SK-N-SH (cell line): ENCODE results near the gene LDLR. TPM values are rescaled to one million over a fixed set of nuclear protein-coding genes. Genes with fewer than 3 reads are reported as not detected.

Experiments
- CTCF ChIA-PET: fragments of 300-600, 350-600 bp; formaldehyde crosslinking; extraction: SDS; loops from one replicate; lab custom pipeline; 2021; lab: Yijun Ruan, JAX
- POLR2A ChIA-PET: fragments of 350-600 bp; sonication (Branson Sonifier 250); formaldehyde crosslinking; extraction: SDS; loops from one replicate; lab custom pipeline; 2020; ENCODE audit warnings: antibody characterized with exemption, inconsistent platforms; lab: Yijun Ruan, JAX
- DNase-seq: peaks from one replicate; pipeline ENCODE4 v3.0.0; 2012
- H2AFZ ChIP-seq: fragments of 200-600 bp; sonication (generic); 2 replicates; pipeline ENCODE4 v1.8.1; 2016; ENCODE audit warnings: antibody characterized with exemption, mild to moderate bottlenecking, low read depth
- H3F3A ChIP-seq: fragments of 200-600 bp; sonication (generic); replicated peaks from 2 replicates; pipeline ENCODE3; 2016; ENCODE audit warnings: antibody characterized with exemption, mild to moderate bottlenecking; ENCODE audit not compliant: insufficient read depth
- H3K27ac ChIP-seq, 2 experiments: fragments of 200-500 bp in 1 of 2; fragments of 200-600 bp in 1 of 2; sonication (Bioruptor generic) in 1 of 2; sonication (generic), shearing (Covaris generic) in 1 of 2; 2 replicates each; pipeline versions ENCODE4 v1.5.1 to v1.6.1; 2014 to 2016; ENCODE audit warnings: low read depth in 2 of 2, inconsistent platforms in 1 of 2, low read length in 1 of 2, mild to moderate bottlenecking in 1 of 2, mixed read lengths in 1 of 2
- H3K27me3 ChIP-seq: fragments of 200-600 bp; sonication (generic), shearing (Covaris generic); 2 replicates; pipeline ENCODE4 v1.6.1; 2016; ENCODE audit warnings: mixed run types; ENCODE audit not compliant: insufficient read depth
- H3K36me3 ChIP-seq, 2 experiments: fragments of 200-500 bp in 1 of 2; fragments of 200-600 bp in 1 of 2; sonication (Bioruptor generic) in 1 of 2; sonication (generic) in 1 of 2; replicated peaks in 1 of 2; 2 replicates each; pipeline versions ENCODE3 to v1.5.1; 2014 to 2016; ENCODE audit warnings: low read length in 1 of 2, mild to moderate bottlenecking in 1 of 2; ENCODE audit not compliant: insufficient read depth in 2 of 2, control insufficient read depth in 1 of 2
- H3K4me1 ChIP-seq, 2 experiments: fragments of 200-500 bp in 1 of 2; fragments of 200-600 bp in 1 of 2; sonication (Bioruptor generic) in 1 of 2; sonication (generic), shearing (Covaris generic) in 1 of 2; 2 replicates each; pipeline versions ENCODE4 v1.5.1 to v1.6.1; 2014 to 2016; ENCODE audit warnings: low read depth in 1 of 2, low read length in 1 of 2, mixed run types in 1 of 2; ENCODE audit not compliant: insufficient read depth in 2 of 2, control insufficient read depth in 1 of 2
- H3K4me2 ChIP-seq: fragments of 200-600 bp; sonication (generic), shearing (Covaris generic); 2 replicates; pipeline ENCODE4 v1.6.1; 2017; ENCODE audit warnings: mixed run types
- H3K4me3 ChIP-seq, 2 experiments: fragments of 200-500 bp in 1 of 2; fragments of 200-600 bp in 1 of 2; sonication (Bioruptor generic) in 1 of 2; sonication (generic), shearing (Covaris generic) in 1 of 2; 2 replicates each; pipeline versions ENCODE4 v1.5.1 to v1.8.1; 2014 to 2016; ENCODE audit warnings: low read depth in 2 of 2, inconsistent platforms in 1 of 2, low read length in 1 of 2, mild to moderate bottlenecking in 1 of 2, mixed read lengths in 1 of 2, moderate library complexity in 1 of 2
- H3K79me2 ChIP-seq: fragments of 200-600 bp; sonication (generic); 2 replicates; pipeline ENCODE4 v1.8.1; 2017; ENCODE audit warnings: mild to moderate bottlenecking; ENCODE audit not compliant: insufficient read depth
- H3K9ac ChIP-seq: fragments of 200-600 bp; sonication (generic); 2 replicates; pipeline ENCODE4 v1.6.1; 2017; ENCODE audit warnings: mixed run types
- H3K9me2 ChIP-seq: fragments of 200-600 bp; sonication (generic); 2 replicates; pipeline ENCODE4 v1.6.1; 2017; ENCODE audit warnings: mixed run types
- H3K9me3 ChIP-seq: fragments of 200-600 bp; sonication (generic); 2 replicates; pipeline ENCODE4 v1.6.1; 2017; ENCODE audit warnings: mixed run types, mild to moderate bottlenecking, moderate library complexity
- H4K20me1 ChIP-seq: fragments of 200-600 bp; sonication (generic); 2 replicates; pipeline ENCODE4 v1.6.1; 2017; ENCODE audit warnings: mild to moderate bottlenecking, mixed run types; ENCODE audit not compliant: insufficient read depth
- CHD2 ChIP-seq: fragments of 150-350 bp; IDR thresholded peaks from 2 replicates; pipeline ENCODE4 v1.6.1; 2018; ENCODE audit warnings: low read length; ENCODE audit not compliant: partially characterized antibody
- ELF1 ChIP-seq: IDR thresholded peaks from 2 replicates; pipeline ENCODE4 v1.4.0; 2012
- EP300 ChIP-seq, 2 experiments: IDR thresholded peaks; 2 replicates each; pipeline versions ENCODE4 v1.4.0 to v1.6.1; 2012; ENCODE audit warnings: borderline replicate concordance in 1 of 2, low read depth in 1 of 2, low read length in 1 of 2
- FOXJ3 ChIP-seq: sonication (generic); formaldehyde crosslinking; IDR thresholded peaks from 2 replicates; pipeline ENCODE4 v1.5.1; 2020; ENCODE audit warnings: mild to moderate bottlenecking, missing genetic modification reagents
- MEF2A ChIP-seq: IDR thresholded peaks from 2 replicates; pipeline ENCODE4 v1.4.0; 2012; ENCODE audit warnings: low read depth, borderline replicate concordance
- MXI1 ChIP-seq: IDR thresholded peaks from 2 replicates; pipeline ENCODE4 v1.6.1; 2012; ENCODE audit warnings: mild to moderate bottlenecking, low read depth, low read length, improper control_type of control experiment
- NRF1 ChIP-seq: IDR thresholded peaks from 2 replicates; pipeline ENCODE4 v1.6.1; 2012; ENCODE audit warnings: low read depth, mild to moderate bottlenecking, low read length
- RAD21 ChIP-seq: IDR thresholded peaks from 2 replicates; pipeline ENCODE4 v1.6.1; 2012; ENCODE audit warnings: mild to moderate bottlenecking, low read length
- RCOR1 ChIP-seq: fragments of 150-350 bp; IDR thresholded peaks from 2 replicates; pipeline ENCODE4 v1.6.1; 2017; ENCODE audit warnings: antibody characterized with exemption, low read length
- RXRA ChIP-seq: IDR thresholded peaks from 2 replicates; pipeline ENCODE4 v1.4.0; 2012; ENCODE audit warnings: low read depth, mild to moderate bottlenecking, borderline replicate concordance
- SMC3 ChIP-seq: IDR thresholded peaks from 2 replicates; pipeline ENCODE4 v1.6.1; 2012; ENCODE audit warnings: low read depth, low read length, improper control_type of control experiment
- TCF12 ChIP-seq: IDR thresholded peaks from 2 replicates; pipeline ENCODE4 v1.4.0; 2012
- TEAD4 ChIP-seq: IDR thresholded peaks from 2 replicates; pipeline ENCODE4 v1.4.0; 2012; ENCODE audit warnings: mild to moderate bottlenecking, borderline replicate concordance; ENCODE audit not compliant: insufficient read depth
- WGBS: methylation state at CpG from one replicate; pipeline ENCODE4 v1.1.6; 2017; ENCODE audit warnings: low lambda C conversion rate; 5-methylcytosine and 5-hydroxymethylcytosine counted together
- polyA plus RNA-seq, 3 experiments: library from polyadenylated mRNA; depleted of rRNA; stranded (reverse); fragments of >200 nt; gene quantifications; 2 replicates each; pipeline ENCODE4 v1.2.3, GENCODE V29; 2012
- TF ChIP-seq, protein P1 (sequence below): IDR thresholded peaks from 2 replicates; pipeline ENCODE4; 2012
- TF ChIP-seq, protein P2 (sequence below): IDR thresholded peaks from 2 replicates; pipeline ENCODE4 v1.6.1; 2012; ENCODE audit warnings: mild to moderate bottlenecking, low read depth, low read length, moderate library complexity
- TF ChIP-seq, protein P3 (sequence below): IDR thresholded peaks from 2 replicates; pipeline ENCODE4 v1.4.0; 2012; ENCODE audit warnings: low read depth, borderline replicate concordance

The LDLR gene
- polyA plus RNA-seq, 1 of the 3 experiments (the other 2 are of a cell fraction), result 25.1 TPM

DNA sequence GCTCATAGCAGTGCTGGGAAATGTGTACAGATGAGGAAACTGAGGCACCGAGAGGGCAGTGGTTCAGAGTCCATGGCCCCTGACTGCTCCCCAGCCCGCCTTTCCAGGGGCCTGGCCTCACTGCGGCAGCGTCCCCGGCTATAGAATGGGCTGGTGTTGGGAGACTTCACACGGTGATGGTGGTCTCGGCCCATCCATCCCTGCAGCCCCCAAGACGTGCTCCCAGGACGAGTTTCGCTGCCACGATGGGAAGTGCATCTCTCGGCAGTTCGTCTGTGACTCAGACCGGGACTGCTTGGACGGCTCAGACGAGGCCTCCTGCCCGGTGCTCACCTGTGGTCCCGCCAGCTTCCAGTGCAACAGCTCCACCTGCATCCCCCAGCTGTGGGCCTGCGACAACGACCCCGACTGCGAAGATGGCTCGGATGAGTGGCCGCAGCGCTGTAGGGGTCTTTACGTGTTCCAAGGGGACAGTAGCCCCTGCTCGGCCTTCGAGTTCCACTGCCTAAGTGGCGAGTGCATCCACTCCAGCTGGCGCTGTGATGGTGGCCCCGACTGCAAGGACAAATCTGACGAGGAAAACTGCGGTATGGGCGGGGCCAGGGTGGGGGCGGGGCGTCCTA, 15.9 kb downstream of the LDLR start (continued):
- no peak for TF ChIP-seq NRF1
- no peak for TF ChIP-seq TEAD4
- TF ChIP-seq MEF2A, result no peak
- TF ChIP-seq FOXJ3 (CRISPR knock-in tag), result no peak

DNA sequence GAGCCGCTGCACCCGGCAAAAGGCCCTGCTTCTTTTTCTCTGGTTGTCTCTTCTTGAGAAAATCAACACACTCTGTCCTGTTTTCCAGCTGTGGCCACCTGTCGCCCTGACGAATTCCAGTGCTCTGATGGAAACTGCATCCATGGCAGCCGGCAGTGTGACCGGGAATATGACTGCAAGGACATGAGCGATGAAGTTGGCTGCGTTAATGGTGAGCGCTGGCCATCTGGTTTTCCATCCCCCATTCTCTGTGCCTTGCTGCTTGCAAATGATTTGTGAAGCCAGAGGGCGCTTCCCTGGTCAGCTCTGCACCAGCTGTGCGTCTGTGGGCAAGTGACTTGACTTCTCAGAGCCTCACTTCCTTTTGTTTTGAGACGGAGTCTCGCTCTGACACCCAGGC, 17.2 kb downstream of the LDLR start:
- CTCF ChIA-PET, result interaction anchor here (1.0 to 2.4 kb wide), 4 partner anchors 20 to 71 kb away, joined by 3 to 15 read pairs (median 4); no protein-coding TSS in a partner anchor
- WGBS, result 76% methylated on average over 13 of the region's 13 CpGs
- DNase-seq, result peak; percentile 87
- no peak overlapping the region for H2AFZ ChIP-seq
- H3K4me3 ChIP-seq, result no peak overlapping the region
- peak overlapping the region in 1 of 2 experiments; percentile 18; a peak in 1 of 4 replicates for H3K27ac ChIP-seq
- POLR2A ChIA-PET, result no interaction called here
- no peak overlapping the region for H3K4me2 ChIP-seq
- no peaks in the 10 kb centered on the region for H4K20me1 ChIP-seq
- H3K4me1 ChIP-seq, result peaks cover 0 to 10% of the 10 kb centered on the region in 2 experiments; a peak in 1 of 4 replicates
- H3K9me3 ChIP-seq, result no peaks in the 10 kb centered on the region
- no peaks in the 10 kb centered on the region; the same call in 1 of the 2 replicates for H3K79me2 ChIP-seq
- H3K9ac ChIP-seq, result no peak overlapping the region
- no peak for TF ChIP-seq ELF1
- peak; percentile 97 for TF ChIP-seq RCOR1
- TF ChIP-seq CHD2, result peak; percentile 94
- TF ChIP-seq TCF12, result peak; percentile 18; the same call in 1 of the 2 replicates
- TF ChIP-seq, protein P1, sequence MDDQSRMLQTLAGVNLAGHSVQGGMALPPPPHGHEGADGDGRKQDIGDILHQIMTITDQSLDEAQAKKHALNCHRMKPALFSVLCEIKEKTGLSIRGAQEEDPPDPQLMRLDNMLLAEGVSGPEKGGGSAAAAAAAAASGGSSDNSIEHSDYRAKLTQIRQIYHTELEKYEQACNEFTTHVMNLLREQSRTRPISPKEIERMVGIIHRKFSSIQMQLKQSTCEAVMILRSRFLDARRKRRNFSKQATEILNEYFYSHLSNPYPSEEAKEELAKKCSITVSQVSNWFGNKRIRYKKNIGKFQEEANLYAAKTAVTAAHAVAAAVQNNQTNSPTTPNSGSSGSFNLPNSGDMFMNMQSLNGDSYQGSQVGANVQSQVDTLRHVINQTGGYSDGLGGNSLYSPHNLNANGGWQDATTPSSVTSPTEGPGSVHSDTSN, result no peak
- TF ChIP-seq, protein P2, sequence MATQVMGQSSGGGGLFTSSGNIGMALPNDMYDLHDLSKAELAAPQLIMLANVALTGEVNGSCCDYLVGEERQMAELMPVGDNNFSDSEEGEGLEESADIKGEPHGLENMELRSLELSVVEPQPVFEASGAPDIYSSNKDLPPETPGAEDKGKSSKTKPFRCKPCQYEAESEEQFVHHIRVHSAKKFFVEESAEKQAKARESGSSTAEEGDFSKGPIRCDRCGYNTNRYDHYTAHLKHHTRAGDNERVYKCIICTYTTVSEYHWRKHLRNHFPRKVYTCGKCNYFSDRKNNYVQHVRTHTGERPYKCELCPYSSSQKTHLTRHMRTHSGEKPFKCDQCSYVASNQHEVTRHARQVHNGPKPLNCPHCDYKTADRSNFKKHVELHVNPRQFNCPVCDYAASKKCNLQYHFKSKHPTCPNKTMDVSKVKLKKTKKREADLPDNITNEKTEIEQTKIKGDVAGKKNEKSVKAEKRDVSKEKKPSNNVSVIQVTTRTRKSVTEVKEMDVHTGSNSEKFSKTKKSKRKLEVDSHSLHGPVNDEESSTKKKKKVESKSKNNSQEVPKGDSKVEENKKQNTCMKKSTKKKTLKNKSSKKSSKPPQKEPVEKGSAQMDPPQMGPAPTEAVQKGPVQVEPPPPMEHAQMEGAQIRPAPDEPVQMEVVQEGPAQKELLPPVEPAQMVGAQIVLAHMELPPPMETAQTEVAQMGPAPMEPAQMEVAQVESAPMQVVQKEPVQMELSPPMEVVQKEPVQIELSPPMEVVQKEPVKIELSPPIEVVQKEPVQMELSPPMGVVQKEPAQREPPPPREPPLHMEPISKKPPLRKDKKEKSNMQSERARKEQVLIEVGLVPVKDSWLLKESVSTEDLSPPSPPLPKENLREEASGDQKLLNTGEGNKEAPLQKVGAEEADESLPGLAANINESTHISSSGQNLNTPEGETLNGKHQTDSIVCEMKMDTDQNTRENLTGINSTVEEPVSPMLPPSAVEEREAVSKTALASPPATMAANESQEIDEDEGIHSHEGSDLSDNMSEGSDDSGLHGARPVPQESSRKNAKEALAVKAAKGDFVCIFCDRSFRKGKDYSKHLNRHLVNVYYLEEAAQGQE, result no peak
- no peak for TF ChIP-seq TEAD4
- TF ChIP-seq MEF2A, result no peak
- TF ChIP-seq RAD21, result peak; percentile 50
- TF ChIP-seq, protein P3, sequence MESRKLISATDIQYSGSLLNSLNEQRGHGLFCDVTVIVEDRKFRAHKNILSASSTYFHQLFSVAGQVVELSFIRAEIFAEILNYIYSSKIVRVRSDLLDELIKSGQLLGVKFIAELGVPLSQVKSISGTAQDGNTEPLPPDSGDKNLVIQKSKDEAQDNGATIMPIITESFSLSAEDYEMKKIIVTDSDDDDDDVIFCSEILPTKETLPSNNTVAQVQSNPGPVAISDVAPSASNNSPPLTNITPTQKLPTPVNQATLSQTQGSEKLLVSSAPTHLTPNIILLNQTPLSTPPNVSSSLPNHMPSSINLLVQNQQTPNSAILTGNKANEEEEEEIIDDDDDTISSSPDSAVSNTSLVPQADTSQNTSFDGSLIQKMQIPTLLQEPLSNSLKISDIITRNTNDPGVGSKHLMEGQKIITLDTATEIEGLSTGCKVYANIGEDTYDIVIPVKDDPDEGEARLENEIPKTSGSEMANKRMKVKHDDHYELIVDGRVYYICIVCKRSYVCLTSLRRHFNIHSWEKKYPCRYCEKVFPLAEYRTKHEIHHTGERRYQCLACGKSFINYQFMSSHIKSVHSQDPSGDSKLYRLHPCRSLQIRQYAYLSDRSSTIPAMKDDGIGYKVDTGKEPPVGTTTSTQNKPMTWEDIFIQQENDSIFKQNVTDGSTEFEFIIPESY, result no peak
- peak; percentile 86; the same call in 1 of the 2 replicates for TF ChIP-seq MXI1
- TF ChIP-seq RXRA, result no peak
- no peak for TF ChIP-seq NRF1
- TF ChIP-seq SMC3, result peak; percentile 37; the same call in 1 of the 2 replicates
- peak; percentile 72 for TF ChIP-seq FOXJ3 (CRISPR knock-in tag)
- peak in 1 of 2 experiments; percentile 81; a peak in 2 of 4 replicates for TF ChIP-seq EP300 (IDR thresholded peaks at IDR 0.05; ENCODE audit: borderline replicate concordance in 1 of 2, low read depth in 1 of 2, low read length in 1 of 2)
- no peaks in the 10 kb centered on the region for H3K9me2 ChIP-seq
- no peaks in the 10 kb centered on the region for H3K27me3 ChIP-seq
- H3K36me3 ChIP-seq, result peaks cover 27 to 28% of the 10 kb centered on the region in 2 experiments
- no peaks in the 10 kb centered on the region for H3F3A ChIP-seq
